AG04450 (cell line): ENCODE results near the gene MS4A14. TPM values are rescaled to one million over a fixed set of nuclear protein-coding genes. Genes with fewer than 3 reads are reported as not detected.
"Not testable (repeated sequence)": the region's sequence is repeated elsewhere in the genome, so short reads cannot be mapped to it uniquely, and the experiment has no call there.

Experiments used
- CTCF ChIA-PET: fragments of 300-600, 350-600 bp; formaldehyde crosslinking; extraction: SDS; loops from one replicate; lab custom pipeline; 2022; ENCODE audit warnings: antibody characterized with exemption, inconsistent platforms; lab: Charles Lee
- POLR2A ChIA-PET: fragments of 350-600 bp; formaldehyde crosslinking; extraction: SDS; loops from one replicate; lab custom pipeline; 2021; ENCODE audit warnings: antibody characterized with exemption, inconsistent platforms; lab: Yijun Ruan, JAX
- DNase-seq: peaks from one replicate; pipeline ENCODE4 v3.0.0-alpha.2; 2011; ENCODE audit warnings: low read depth, low spot score
- H3K27ac ChIP-seq: one replicate; pipeline ENCODE4 v1.5.1; 2012; ENCODE audit warnings: low read depth, low read length, control low read depth
- H3K27me3 ChIP-seq: one replicate; pipeline ENCODE4 v1.6.0; 2012; ENCODE audit warnings: low read length; ENCODE audit not compliant: control insufficient read depth, insufficient read depth
- H3K4me3 ChIP-seq: 2 replicates; pipeline ENCODE4 v1.5.1; 2011; ENCODE audit warnings: mild to moderate bottlenecking, low read depth, low read length, control low read depth
- H3K9me3 ChIP-seq: 2 replicates; pipeline ENCODE4 v1.5.1; 2012; ENCODE audit warnings: low read length; ENCODE audit not compliant: control insufficient read depth, insufficient read depth
- polyA plus RNA-seq: library from polyadenylated mRNA; depleted of rRNA; stranded (reverse); fragments of >200 nt; gene quantifications from 2 replicates; pipeline ENCODE4 v1.2.3, GENCODE V29; 2011
- TF ChIP-seq, protein P1 (sequence below): IDR thresholded peaks from 2 replicates; pipeline ENCODE4 v1.5.1; 2011; ENCODE audit warnings: low read depth, low read length, control low read depth, inconsistent platforms

Gene MS4A14
- polyA plus RNA-seq, 1 experiment, result not detected

DNA sequence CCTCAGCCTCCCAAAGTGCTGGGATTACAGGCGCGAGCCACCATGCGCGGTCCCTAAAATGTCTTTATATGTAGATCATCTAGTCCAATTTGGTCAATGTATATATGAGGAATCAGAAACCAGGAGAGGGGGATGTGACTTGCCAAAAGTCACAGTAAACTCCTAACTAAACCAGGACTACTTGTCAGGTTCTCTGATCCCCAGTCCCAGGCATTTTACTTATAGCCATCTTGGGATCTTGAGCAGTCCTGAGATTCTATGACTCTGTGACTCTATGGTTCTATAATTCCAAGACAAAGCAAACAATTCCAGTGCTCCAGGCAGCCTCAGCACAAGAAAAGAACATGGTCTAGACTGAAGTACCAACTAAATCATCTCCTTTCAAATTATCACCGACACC lies 33.0 kb downstream of the MS4A14 start, which contains the start of gene MS4A5:
Gene MS4A5, plus strand, starts transcription at position 301 of the 400 bp plus-strand sequence. CDS start 103 bp downstream, outside the sequence.
- DNase-seq, result no peak
- no peaks in the 10 kb centered on the region for H3K27me3 ChIP-seq
- H3K9me3 ChIP-seq, result no peaks in the 10 kb centered on the region
- TF ChIP-seq, protein P1, sequence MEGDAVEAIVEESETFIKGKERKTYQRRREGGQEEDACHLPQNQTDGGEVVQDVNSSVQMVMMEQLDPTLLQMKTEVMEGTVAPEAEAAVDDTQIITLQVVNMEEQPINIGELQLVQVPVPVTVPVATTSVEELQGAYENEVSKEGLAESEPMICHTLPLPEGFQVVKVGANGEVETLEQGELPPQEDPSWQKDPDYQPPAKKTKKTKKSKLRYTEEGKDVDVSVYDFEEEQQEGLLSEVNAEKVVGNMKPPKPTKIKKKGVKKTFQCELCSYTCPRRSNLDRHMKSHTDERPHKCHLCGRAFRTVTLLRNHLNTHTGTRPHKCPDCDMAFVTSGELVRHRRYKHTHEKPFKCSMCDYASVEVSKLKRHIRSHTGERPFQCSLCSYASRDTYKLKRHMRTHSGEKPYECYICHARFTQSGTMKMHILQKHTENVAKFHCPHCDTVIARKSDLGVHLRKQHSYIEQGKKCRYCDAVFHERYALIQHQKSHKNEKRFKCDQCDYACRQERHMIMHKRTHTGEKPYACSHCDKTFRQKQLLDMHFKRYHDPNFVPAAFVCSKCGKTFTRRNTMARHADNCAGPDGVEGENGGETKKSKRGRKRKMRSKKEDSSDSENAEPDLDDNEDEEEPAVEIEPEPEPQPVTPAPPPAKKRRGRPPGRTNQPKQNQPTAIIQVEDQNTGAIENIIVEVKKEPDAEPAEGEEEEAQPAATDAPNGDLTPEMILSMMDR, result no peak
- H3K4me3 ChIP-seq, result no peak within 1 kb of the TSS
- ChIA-PET CTCF (no interaction called here), POLR2A (no interaction called here)
- no peak within 1 kb of the TSS for H3K27ac ChIP-seq

DNA sequence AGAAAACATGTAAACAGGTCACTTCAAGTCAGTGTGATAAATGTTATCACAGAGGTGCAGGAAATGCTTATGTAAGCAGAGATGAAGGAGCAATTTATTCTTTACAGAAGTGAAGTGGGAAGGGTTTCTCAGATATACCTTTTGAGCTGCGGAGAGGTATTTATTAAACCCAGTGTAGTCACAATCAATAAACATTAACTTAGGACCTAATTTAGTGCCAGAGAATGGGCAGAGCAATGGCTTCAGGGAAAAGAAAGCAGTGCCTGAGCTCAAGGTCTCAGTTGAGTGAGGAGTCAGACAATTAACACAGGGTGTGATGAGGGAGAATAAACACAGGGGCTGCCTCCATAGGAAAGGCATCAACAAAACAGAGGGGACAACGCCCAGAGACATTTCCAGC lies 35.0 kb downstream of the MS4A14 start:
- CTCF ChIA-PET, result no interaction called here
- no peaks in the 10 kb centered on the region; the same call in 1 of the 2 replicates for H3K9me3 ChIP-seq
- TF ChIP-seq, protein P1, result no peak
- H3K4me3 ChIP-seq, result no peak overlapping the region
- no peaks in the 10 kb centered on the region for H3K27me3 ChIP-seq
- no peak overlapping the region for H3K27ac ChIP-seq
- DNase-seq, result no peak
- POLR2A ChIA-PET, result no interaction called here

DNA sequence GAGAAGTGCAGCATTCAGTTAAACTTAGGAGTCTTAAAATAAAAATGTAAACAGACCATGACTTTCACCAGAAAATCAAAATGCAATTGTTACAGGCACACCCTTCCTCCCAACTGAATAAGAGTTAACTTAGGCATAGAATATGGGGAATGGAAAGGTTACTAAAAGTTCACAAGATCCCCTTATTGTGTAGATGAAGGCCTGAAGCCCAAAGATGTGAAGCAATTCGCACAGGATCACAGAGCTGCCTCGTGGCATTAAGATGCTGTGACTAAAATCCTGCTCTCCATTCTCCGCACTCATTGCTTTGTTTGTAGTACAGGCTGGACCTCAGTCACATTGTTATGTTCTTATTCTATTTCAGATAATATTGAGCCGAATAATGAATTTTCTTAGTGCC lies 37.1 kb downstream of the MS4A14 start:
- Histone ChIP-seq H3K27ac (no peak overlapping the region), H3K4me3 (no peak overlapping the region), H3K9me3 (no peaks in the 10 kb centered on the region; the same call in 1 of the 2 replicates), H3K27me3 (no peaks in the 10 kb centered on the region)
- TF ChIP-seq, protein P1, result no peak
- POLR2A ChIA-PET, result no interaction called here
- no peak for DNase-seq
- CTCF ChIA-PET, result no interaction called here

DNA sequence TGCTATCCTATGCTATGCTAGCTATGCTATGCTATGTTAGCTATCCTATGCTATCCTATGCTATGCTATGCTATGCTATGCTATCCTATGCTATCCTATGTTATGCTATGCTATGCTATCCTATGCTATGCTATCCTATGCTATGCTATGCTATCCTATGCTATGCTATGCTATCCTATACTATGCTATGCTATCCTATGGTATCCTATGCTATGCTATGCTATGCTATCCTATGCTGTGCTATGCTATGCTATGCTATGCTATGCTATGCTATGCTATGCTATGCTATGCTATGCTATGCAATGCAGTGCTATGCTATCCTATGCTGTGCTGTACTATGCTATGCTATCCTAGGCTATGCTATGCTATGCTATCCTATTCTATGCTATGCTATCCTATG lies 50.8 kb downstream of the MS4A14 start:
- Histone ChIP-seq H3K27me3 (no peaks in the 10 kb centered on the region), H3K27ac (no peak overlapping the region), H3K9me3 (peaks cover 4% of the 10 kb centered on the region; the same call in 1 of the 2 replicates), H3K4me3 (no peak overlapping the region)
- no peak for DNase-seq
- TF ChIP-seq, protein P1, result no peak
- ChIA-PET CTCF (no interaction called here), POLR2A (no interaction called here)

DNA sequence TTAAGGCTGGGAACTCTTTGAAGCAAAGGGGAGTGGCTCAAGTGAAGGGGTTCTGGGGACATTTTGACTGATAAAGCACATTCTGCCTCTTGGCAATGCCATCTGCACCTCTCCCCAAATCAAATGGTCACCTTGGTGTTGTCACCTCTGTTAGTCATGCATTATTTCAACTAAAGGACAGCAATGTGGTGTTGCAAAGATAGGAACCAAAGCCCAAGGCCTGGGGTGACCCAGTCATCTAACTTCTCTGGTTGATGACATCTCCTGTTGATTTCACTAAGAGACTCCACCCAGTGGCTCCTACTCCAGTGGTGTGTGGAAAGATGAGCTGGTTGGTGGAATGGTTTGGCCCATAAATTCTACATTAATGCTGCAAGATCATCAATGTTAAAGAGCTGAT lies 51.6 kb downstream of the MS4A14 start:
- Histone ChIP-seq H3K27ac (no peak overlapping the region), H3K9me3 (peaks cover 4% of the 10 kb centered on the region; the same call in 1 of the 2 replicates), H3K4me3 (no peak overlapping the region), H3K27me3 (no peaks in the 10 kb centered on the region)
- ChIA-PET POLR2A (no interaction called here), CTCF (no interaction called here)
- TF ChIP-seq, protein P1, result no peak
- DNase-seq, result no peak

DNA sequence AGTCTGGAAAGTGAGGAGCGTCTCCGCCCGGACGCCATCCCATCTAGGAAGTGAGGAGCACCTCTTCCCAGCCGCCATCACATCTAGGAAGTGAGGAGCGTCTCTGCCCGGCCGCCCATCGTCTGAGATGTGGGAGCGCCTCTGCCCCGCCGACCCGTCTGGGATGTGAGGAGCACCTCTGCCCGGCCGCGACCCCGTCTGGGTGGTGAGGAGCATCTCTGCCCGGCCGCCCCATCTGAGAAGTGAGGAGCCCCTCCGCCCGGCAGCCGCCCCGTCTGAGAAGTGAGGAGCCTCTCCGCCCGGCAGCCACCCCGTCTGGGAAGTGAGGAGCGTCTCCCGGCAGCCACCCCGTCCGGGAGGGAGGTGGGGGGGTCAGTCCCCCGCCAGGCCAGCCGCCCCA lies 54.9 kb downstream of the MS4A14 start:
- CTCF ChIA-PET, H3K27ac ChIP-seq, POLR2A ChIA-PET, H3K4me3 ChIP-seq, H3K27me3 ChIP-seq, DNase-seq: not testable (repeated sequence)
- peaks cover 11% of the 10 kb centered on the region for H3K9me3 ChIP-seq
